Omental fat pad (tissue), 4 donors: ENCODE data around the gene ZBTB5. TPM values are rescaled to one million over a fixed set of nuclear protein-coding genes. Genes with fewer than 3 reads are reported as not detected.
"Not testable (repeated sequence)": the region's sequence is repeated elsewhere in the genome, so short reads cannot be mapped to it uniquely, and the experiment has no call there.

Experiments
- ATAC-seq: fragments of 150-250 bp; one replicate; pipeline ENCODE4 v1.9.1; 2016; ENCODE audit warnings: mild to moderate bottlenecking, moderate library complexity; ENCODE audit not compliant: low FRiP score
- DNase-seq: peaks from one replicate; pipeline ENCODE4 v3.0.0-alpha.2; 2019; ENCODE audit warnings: low spot score
- total RNA-seq, 4 donors: library from RNA; depleted of rRNA; stranded (reverse); fragments of >200 nt; gene quantifications; one replicate each; pipeline ENCODE4 v1.1.0, GENCODE V29; 2016
- TF ChIP-seq, protein P1 (sequence below), 3 donors: fragments of 450-650 bp; IDR thresholded peaks; one replicate each; pipeline ENCODE4 v1.5.1; 2016 to 2017; ENCODE audit warnings: antibody characterized with exemption in 3 of 3, mild to moderate bottlenecking in 3 of 3, moderate library complexity in 2 of 3

ZBTB5 gene
- total RNA-seq, 4 donors from 2014 or later = 7.4 to 8.7 (median 7.8) TPM

DNA sequence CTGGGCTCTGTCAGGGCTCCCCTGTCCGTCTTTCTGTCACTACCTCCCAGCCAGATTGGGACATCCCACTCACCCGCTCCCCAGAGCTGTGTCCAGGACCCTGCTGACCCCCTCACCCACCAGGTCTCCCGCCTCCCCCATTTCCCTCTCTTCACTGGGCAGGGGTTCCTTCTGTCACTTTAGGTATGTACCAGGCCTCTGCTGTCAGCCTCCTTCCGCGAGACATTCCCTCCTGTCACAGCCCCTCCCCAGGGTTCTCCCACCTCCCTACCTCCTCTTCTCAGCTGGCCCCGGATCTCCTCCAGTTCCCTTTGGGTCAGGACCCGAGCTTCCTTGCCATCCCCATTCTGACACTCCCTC, 21.0 kb upstream of the ZBTB5 start:
- ATAC-seq (peak; percentile 16), DNase-seq (no peak)
- TF ChIP-seq, protein P1, sequence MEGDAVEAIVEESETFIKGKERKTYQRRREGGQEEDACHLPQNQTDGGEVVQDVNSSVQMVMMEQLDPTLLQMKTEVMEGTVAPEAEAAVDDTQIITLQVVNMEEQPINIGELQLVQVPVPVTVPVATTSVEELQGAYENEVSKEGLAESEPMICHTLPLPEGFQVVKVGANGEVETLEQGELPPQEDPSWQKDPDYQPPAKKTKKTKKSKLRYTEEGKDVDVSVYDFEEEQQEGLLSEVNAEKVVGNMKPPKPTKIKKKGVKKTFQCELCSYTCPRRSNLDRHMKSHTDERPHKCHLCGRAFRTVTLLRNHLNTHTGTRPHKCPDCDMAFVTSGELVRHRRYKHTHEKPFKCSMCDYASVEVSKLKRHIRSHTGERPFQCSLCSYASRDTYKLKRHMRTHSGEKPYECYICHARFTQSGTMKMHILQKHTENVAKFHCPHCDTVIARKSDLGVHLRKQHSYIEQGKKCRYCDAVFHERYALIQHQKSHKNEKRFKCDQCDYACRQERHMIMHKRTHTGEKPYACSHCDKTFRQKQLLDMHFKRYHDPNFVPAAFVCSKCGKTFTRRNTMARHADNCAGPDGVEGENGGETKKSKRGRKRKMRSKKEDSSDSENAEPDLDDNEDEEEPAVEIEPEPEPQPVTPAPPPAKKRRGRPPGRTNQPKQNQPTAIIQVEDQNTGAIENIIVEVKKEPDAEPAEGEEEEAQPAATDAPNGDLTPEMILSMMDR (IDR thresholded peaks at IDR 0.05) = no peak

DNA sequence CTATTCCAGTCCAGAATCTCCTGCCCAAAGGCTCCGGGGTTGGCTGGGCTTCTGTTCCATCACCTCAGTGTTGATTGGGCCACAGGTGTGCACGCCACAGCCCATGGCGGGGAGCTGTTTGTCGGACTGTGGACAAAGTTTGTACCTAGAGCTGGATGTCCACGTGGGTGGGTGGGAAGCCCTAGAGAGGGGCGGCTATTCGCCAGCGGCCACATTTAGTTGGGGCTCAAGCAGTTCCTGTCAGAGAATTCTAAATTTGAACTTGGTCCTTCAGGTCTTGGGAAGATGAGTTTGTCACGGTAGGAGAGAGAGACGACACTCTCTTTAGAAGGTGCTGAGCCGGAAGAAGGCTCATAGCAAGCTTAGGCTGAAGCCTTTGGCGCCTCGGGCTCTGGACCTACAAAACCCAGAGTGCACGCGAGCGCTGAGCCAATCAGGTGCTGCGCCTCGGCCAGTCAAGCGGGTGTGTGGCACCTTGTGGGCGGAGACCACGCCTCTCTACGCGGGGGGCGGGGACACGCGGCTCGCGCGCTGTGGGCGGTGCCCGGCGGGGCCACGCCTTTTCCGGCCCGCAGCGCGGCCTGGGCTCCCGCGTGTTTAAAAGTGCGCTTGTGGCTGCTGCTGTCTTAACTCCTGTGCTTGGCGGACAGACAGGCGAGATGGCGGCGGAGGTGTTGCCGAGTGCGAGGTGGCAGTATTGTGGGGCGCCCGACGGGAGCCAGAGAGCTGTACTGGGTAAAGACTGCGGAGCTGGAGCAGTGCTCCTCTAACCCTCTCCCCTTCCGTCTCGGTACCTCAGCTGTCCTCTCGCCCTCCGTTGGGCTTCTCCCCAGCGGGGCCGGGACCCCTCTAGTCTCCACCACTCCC, 20.4 kb upstream of the ZBTB5 start, which contains the start of gene POLR1E:
Gene POLR1E (plus strand): TSS at position 560 of the 867 bp plus-strand sequence. CDS start 100 bp downstream, at position 660.
- DNase-seq (peak; percentile 78), ATAC-seq (peak; percentile 95)
- TF ChIP-seq, protein P1 (IDR thresholded peaks at IDR 0.05) = no peak

DNA sequence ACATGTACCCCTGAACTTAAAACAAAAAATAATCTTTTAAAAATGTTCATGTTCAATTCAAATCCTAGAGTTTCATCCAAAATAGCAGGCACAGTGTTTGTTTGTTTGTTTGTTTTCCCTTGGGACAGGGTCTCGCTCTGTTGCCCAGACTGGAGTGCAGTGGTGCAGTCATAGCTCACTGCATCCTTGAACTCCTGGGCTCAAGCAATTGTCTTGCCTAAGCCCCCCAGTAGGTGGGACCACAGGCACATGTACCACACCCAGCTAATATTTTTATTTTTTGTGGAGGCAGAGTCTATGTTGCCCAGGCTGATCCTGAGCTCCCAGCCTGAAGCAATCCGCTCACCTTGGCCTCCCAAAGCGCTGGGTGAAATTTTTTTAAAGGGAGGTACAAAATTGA, 15.5 kb upstream of the ZBTB5 start:
- TF ChIP-seq, protein P1 (IDR thresholded peaks at IDR 0.05) = no peak
- ATAC-seq = no peak
- no peak for DNase-seq

DNA sequence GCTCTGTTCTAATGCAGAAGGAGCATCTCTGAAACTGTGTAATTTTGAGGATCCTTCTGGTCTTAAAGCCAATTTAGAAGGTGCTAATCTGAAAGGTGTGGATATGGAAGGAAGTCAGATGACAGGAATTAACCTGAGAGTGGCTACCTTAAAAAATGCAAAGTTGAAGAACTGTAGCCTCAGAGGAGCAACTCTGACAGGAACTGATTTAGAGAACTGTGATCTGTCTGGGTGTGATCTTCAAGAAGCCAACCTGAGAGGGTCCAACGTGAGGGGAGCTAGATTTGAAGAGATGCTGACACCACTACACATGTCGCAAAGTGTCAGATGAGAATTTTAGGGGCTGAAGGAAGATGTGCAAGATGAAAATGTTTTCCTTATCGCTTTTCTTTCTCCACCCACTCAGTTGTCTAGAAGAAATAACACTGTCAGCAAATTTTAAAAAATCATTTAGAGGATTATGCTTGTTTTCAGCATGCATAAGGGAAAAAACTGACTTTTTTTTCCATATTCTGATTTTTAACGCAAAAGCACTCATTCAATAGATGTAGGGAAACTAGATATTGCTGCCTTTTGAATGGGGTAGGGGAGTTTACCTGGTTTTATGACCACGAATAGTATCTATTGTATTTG, 12.9 kb upstream of the ZBTB5 start:
- ATAC-seq, DNase-seq: not testable (repeated sequence)

DNA sequence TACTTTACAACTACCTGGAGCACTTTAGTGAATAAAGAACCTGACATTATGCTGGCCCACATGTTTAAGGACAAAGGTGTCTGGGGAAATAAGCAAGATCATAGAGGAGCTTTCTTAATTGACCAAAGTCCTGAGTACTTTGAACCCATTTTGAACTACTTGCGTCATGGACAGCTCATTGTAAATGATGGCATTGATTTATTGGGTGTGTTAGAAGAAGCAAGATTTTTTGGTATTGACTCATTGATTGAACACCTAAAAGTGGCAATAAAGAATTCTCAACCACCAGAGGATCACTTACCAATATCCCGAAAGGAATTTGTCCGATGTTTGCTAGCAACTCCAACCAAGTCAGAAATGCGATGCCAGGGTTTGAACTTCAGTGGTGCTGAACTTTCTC, 12.2 kb upstream of the ZBTB5 start:
- not testable (repeated sequence) for DNase-seq, ATAC-seq

DNA sequence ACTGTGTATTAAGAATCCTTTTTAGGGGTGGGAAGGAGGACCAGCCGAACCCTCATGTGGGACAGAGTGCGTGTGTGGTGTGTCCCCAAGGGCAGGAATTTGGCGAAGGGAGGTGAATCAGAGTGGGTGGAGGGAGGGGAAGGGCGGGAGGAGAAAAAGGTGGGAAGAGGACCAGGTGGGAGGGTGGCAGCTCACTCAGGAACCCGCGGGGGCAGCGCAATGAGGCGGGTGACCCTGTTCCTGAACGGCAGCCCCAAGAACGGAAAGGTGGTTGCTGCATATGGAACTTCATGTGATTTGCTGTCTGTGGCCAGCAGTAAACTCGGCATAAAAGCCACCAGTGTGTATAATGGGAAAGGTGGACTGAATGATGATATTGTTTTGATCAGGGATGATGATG, 11.7 kb upstream of the ZBTB5 start:
- TF ChIP-seq, protein P1 (IDR thresholded peaks at IDR 0.05) = no peak
- no peak for ATAC-seq

DNA sequence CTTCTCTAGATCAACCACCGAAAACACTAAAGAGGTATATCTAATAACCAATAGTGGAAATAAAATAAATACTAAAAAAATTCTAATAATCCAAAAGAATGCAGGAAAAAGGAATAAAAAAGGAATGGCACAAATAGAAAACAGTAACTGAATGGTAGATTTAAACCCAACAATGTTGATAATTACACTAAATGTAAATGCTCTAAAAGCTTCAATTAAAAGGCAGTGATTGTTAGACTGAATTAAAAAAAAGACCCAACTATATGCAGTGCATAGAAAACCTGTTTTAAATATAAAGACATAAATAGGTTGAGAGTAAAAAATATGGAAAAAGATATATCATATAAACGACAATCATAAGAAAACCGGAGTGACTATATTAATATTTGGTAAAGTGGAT, 9.2 kb upstream of the ZBTB5 start:
- TF ChIP-seq, protein P1 (IDR thresholded peaks at IDR 0.05) = no peak
- DNase-seq (no peak), ATAC-seq (no peak)

More for the DNA sequence above, 11.7 kb upstream of the ZBTB5 start:
- DNase-seq = no peak

DNA sequence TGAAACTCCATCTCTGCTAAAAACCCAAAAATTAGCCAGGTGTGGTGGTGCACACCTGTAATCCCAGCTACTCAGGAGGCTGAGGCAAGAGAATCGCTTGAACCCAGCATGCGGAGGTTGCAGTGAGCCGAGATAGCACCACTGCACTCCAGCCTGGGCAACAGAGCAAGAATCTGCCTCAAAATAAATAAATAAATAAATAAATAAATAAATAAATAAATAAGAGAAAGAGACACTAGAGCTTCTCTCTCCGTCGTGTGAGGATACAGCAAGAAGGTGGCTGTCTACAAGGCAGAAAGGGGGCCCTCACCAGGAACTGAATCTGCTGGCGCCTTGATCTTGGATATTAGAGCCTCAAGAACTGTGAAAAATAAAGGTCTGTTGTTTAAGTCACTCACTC, 8.7 kb upstream of the ZBTB5 start:
- not testable (repeated sequence) for ATAC-seq, DNase-seq
